Omental fat pad (tissue), 4 donors: ENCODE results near the gene CDH6. TPM values are rescaled to one million over a fixed set of nuclear protein-coding genes. Genes with fewer than 3 reads are reported as not detected.

ENCODE experiments used
- ATAC-seq: fragments of 150-250 bp; one replicate; pipeline ENCODE4 v1.9.1; 2016; ENCODE audit warnings: mild to moderate bottlenecking, moderate library complexity; ENCODE audit not compliant: low FRiP score
- DNase-seq: peaks from one replicate; pipeline ENCODE4 v3.0.0-alpha.2; 2019; ENCODE audit warnings: low spot score
- CTCF ChIP-seq, 3 donors: fragments of 450-650 bp; IDR thresholded peaks; one replicate each; pipeline ENCODE4 v1.5.1; 2016 to 2017; ENCODE audit warnings: antibody characterized with exemption in 3 of 3, mild to moderate bottlenecking in 3 of 3, moderate library complexity in 2 of 3
- total RNA-seq, 4 donors: library from RNA; depleted of rRNA; stranded (reverse); fragments of >200 nt; gene quantifications; one replicate each; pipeline ENCODE4 v1.1.0, GENCODE V29; 2016

Gene CDH6
- total RNA-seq, 4 donors from 2014 or later: 7.0 to 34.7 (median 18.0) TPM

DNA sequence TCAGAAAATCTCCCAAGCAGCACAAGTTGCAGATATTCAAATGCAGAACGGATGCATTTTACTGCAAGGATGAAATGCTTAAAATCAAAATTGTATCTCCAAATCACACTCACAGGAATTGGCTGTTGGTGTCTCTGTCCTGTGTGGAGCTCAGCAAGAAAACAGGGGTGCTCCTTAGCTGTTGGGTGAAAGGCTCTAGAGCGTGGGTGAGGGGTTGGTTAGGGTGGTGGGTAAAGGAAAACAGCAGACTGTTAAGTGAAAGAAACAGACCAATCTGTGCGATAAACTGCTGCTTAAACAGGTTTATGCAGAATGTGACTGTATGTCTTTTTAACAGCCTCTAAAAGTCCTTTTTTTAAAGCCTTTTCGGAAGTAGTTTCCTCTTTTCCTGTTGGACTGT lies 19.8 kb downstream of the CDH6 start:
- ATAC-seq (no peak), DNase-seq (no peak)
- no peak for TF ChIP-seq CTCF (IDR thresholded peaks at IDR 0.05)

DNA sequence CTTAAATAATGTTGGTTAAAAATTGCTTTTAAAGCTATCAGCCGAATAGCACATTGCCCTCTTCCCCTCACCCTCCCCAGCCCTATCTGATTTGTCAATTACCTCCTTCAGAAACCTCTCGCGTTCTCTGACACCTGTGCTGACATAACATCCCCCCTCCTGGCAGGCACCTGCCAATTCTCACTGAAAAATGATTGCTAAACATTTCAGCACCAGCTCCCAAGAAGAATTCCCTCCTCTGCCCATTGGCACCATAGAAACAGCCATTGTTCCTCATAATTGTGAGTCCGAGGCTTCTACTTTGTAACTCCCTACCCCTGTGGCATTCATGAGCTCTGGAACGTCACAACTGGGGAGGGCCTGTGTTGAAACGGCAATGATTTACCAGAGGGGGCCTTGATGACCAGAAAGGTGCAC lies 20.2 kb downstream of the CDH6 start:
- no peak for DNase-seq
- no peak for TF ChIP-seq CTCF (IDR thresholded peaks at IDR 0.05)
- ATAC-seq: no peak

- ATAC-seq: no peak
- TF ChIP-seq CTCF (IDR thresholded peaks at IDR 0.05): no peak
- no peak for DNase-seq
Observed at GRCh38 chr5:31214229-31214628, 20.7 kb downstream of the CDH6 start.

DNA sequence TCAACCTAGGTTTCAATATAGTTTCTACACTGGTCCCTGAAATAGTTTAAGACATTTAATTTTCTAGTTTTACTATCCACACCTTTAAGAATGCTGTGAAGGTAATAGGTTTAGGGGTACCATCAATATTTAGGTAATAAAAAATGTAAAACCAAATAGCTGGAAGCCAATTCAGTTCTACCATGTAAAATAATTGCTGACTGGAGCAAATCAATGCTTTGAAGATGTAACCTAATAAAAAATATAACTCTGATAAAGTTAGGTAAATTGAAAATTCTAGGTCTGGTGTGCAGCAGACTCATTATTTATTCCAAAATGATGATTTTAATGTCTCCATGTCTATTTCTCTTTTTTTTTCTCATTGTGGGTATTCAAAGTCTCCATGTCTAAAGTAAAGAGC lies 21.8 kb downstream of the CDH6 start:
- ATAC-seq (no peak), DNase-seq (no peak)
- TF ChIP-seq CTCF (IDR thresholded peaks at IDR 0.05): no peak

DNA sequence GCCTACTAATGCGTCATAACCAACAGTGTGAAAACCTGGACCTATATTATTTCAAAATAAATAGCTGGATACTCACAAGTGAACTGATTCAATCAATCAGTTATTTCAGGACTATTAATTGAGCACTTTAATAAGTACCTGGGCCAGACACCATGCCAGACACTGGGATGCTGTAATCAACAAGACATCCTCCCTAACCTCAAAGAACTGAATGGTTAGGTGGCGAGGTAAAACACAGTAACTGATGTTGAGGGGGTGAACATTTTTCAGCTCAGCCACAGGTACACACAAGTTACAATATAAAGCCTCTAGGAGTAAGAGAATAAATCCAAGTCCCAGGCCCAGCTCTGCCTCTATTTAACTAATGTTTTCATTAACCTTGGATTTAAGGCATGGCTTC lies 24.0 kb downstream of the CDH6 start:
- no peak for DNase-seq
- TF ChIP-seq CTCF (IDR thresholded peaks at IDR 0.05): no peak
- no peak for ATAC-seq

DNA sequence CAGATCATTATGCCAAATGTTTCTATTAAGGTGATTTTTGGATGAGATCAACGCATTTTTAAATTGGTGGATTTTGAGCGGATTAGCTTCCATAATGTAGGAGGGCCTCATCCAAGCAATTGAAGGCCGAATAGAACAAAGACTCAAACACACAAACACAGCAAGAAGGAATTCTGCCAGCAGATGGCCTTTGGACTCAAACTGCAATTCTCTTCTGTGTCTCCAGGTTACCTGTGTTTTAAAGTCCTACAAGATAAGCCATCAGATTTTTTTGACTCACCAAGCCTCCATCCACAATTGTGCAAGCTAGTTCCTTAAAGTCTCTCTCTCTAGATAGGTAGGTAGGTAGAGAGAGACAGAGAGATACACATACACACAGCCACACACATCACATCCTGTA lies 25.5 kb downstream of the CDH6 start:
- no peak for TF ChIP-seq CTCF (IDR thresholded peaks at IDR 0.05)
- no peak for ATAC-seq

DNA sequence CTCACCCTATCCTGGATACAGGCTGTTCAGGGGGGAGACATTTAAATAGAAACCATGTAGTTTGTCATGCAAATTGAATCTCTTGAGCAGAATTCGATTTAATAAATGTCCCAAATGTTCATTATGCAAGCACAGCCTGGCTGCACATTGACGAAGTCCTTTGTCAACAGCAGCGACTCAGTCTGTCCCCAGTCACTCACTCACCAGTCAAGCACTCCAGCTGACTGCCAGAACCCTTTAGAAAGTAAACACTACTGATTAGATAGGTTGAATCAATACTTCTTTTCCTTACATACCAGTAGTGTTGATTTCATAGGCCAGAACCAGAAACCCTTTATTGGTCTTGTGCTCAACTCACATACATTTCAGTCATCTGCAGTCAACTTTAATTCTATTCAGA lies 27.5 kb downstream of the CDH6 start:
- ATAC-seq (no peak), DNase-seq (no peak)
- no peak for TF ChIP-seq CTCF (IDR thresholded peaks at IDR 0.05)

More for the DNA sequence above, 25.5 kb downstream of the CDH6 start:
- DNase-seq: no peak
